Endothelial cell (in vitro differentiated cells): ENCODE results near the gene DLEC1. TPM values are rescaled to one million over a fixed set of nuclear protein-coding genes. Genes with fewer than 3 reads are reported as not detected.

ENCODE experiments used
- DNase-seq: peaks from one replicate; pipeline ENCODE4 v3.0.0; 2021; ENCODE audit warnings: low spot score
- H3K27ac Mint-ChIP-seq: one replicate; pipeline ENCODE4 v1.8.0; 2021; ENCODE audit warnings: mixed read lengths, inconsistent platforms; ENCODE audit not compliant: unreplicated experiment
- H3K27me3 Mint-ChIP-seq: one replicate; pipeline ENCODE4 v1.8.0; 2021; ENCODE audit warnings: mild to moderate bottlenecking, moderate library complexity, mixed read lengths, inconsistent platforms; ENCODE audit not compliant: unreplicated experiment
- H3K36me3 Mint-ChIP-seq: one replicate; pipeline ENCODE4 v1.8.0; 2021; ENCODE audit warnings: mild to moderate bottlenecking, low read depth, mixed read lengths, inconsistent platforms; ENCODE audit not compliant: unreplicated experiment
- H3K4me1 Mint-ChIP-seq: one replicate; pipeline ENCODE4 v1.8.0; 2021; ENCODE audit warnings: mild to moderate bottlenecking, mixed read lengths, inconsistent platforms; ENCODE audit not compliant: unreplicated experiment
- H3K4me3 Mint-ChIP-seq: one replicate; pipeline ENCODE4 v1.8.0; 2021; ENCODE audit warnings: mild to moderate bottlenecking, mixed read lengths, inconsistent platforms; ENCODE audit not compliant: unreplicated experiment
- H3K9me3 Mint-ChIP-seq: one replicate; pipeline ENCODE4 v1.8.0; 2021; ENCODE audit warnings: mixed read lengths, inconsistent platforms; ENCODE audit not compliant: unreplicated experiment
- total RNA-seq: library from RNA; stranded (reverse); fragmentation: NEBNext Ultra II Directional; extraction: Animal tissue kit (Norgen Biotek cat#: 25700); gene quantifications from one replicate; pipeline ENCODE4 v1.2.1, GENCODE V29; 2021; ENCODE audit not compliant: unreplicated experiment
- TF ChIP-seq, protein P1 (sequence below): fragments of 200-600 bp; sonication (generic); IDR thresholded peaks from one replicate; pipeline ENCODE4 v1.5.0; 2021; ENCODE audit warnings: antibody characterized with exemption; ENCODE audit not compliant: unreplicated experiment

Gene DLEC1
- total RNA-seq, 1 donor from 2014 or later = 0.62 TPM

DNA sequence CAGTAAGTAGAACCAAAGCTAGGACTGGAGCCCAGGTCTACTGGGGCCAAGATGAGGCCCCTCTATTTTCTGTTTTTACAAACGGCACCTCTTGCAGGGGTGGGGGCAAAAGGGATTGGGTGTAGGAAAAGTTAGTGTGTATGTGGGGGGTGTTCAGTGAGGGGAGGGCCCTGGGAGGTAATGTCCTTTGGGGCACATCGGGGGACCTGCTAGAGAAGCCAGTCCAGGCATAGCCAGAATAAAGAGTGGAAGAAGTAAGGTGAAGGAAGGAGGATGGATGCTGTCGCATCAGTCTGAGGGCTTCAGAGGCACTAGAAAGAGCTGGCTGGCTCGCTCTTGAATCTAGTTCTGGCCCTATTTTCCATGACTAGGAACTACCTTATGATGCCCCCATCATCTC, 12.2 kb upstream of the DLEC1 start:
- H3K4me3 Mint-ChIP-seq = no peak overlapping the region
- no peak overlapping the region for H3K27ac Mint-ChIP-seq

GRCh38 chr3:38027466-38028465, 11.2 kb upstream of the DLEC1 start:
- peaks cover 7% of the 10 kb centered on the region for H3K36me3 Mint-ChIP-seq
- H3K27me3 Mint-ChIP-seq = peaks cover 43% of the 10 kb centered on the region
- H3K4me3 Mint-ChIP-seq = peak overlapping the region; percentile 87
- TF ChIP-seq, protein P1, sequence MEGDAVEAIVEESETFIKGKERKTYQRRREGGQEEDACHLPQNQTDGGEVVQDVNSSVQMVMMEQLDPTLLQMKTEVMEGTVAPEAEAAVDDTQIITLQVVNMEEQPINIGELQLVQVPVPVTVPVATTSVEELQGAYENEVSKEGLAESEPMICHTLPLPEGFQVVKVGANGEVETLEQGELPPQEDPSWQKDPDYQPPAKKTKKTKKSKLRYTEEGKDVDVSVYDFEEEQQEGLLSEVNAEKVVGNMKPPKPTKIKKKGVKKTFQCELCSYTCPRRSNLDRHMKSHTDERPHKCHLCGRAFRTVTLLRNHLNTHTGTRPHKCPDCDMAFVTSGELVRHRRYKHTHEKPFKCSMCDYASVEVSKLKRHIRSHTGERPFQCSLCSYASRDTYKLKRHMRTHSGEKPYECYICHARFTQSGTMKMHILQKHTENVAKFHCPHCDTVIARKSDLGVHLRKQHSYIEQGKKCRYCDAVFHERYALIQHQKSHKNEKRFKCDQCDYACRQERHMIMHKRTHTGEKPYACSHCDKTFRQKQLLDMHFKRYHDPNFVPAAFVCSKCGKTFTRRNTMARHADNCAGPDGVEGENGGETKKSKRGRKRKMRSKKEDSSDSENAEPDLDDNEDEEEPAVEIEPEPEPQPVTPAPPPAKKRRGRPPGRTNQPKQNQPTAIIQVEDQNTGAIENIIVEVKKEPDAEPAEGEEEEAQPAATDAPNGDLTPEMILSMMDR = no peak
- no peak for DNase-seq
- peaks cover 4% of the 10 kb centered on the region for H3K4me1 Mint-ChIP-seq
- H3K9me3 Mint-ChIP-seq = no peaks in the 10 kb centered on the region
- no peak overlapping the region for H3K27ac Mint-ChIP-seq

More for the DNA sequence above, 12.2 kb upstream of the DLEC1 start:
- Mint-ChIP-seq H3K9me3 (no peaks in the 10 kb centered on the region), H3K36me3 (peaks cover 7% of the 10 kb centered on the region), H3K4me1 (peaks cover 4% of the 10 kb centered on the region), H3K27me3 (peaks cover 43% of the 10 kb centered on the region)
- TF ChIP-seq, protein P1 = no peak
- DNase-seq = no peak

DNA sequence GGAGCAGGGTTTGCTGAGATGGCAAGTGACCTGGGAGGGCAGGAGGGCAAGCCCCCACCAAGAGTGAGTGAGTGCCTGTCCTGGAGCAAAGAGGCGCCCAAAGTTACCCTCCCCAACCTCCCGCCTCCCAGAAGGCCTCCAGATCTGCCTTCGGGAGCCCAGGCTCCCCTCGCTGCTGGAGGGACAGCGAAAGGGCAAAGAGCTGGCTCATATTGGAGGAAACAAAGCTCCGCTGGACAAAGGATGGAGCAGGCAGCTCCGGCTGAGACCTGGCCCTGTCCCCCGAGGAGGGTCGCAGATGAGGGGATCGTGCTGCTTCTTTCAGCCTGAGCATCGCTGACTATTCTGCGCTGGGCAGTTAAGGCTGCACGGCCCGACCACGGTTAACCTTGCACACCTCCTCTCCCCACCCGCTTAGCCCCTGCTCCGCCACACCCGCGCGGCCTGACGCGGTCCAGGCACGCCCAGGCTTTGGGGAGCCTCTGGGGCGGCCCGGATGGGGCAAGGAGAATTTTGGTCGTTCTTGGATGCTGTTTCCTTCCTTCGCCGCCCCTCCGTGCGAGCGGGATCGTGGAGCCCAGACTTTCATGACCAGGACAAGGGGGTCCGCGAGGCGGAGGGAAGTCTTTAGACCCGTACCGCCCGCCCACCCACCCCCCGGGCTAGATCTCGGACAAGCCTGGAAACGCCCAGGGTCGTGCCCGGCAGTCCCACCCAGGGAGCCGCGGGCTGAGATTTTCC, 10.2 kb upstream of the DLEC1 start:
- peaks cover 5% of the 10 kb centered on the region for H3K36me3 Mint-ChIP-seq
- TF ChIP-seq, protein P1 = no peak
- no peaks in the 10 kb centered on the region for H3K9me3 Mint-ChIP-seq
- peak overlapping the region; percentile 87 for H3K4me3 Mint-ChIP-seq
- H3K4me1 Mint-ChIP-seq = peaks cover 1% of the 10 kb centered on the region
- no peak for DNase-seq
- peaks cover 37% of the 10 kb centered on the region for H3K27me3 Mint-ChIP-seq
- H3K27ac Mint-ChIP-seq = no peak overlapping the region

GRCh38 chr3:38029400-38030125, 9.4 kb upstream of the DLEC1 start, which contains the start of gene PLCD1:
PLCD1 (minus strand) TSS chr3:38029642; CDS start chr3:38029539, 103 bp downstream.
- Mint-ChIP-seq H3K27me3 (peaks cover 35% of the 10 kb centered on the region), H3K9me3 (no peaks in the 10 kb centered on the region), H3K4me3 (peak within 1 kb of the TSS; percentile 87), H3K4me1 (no peaks in the 10 kb centered on the region), H3K36me3 (peaks cover 3% of the 10 kb centered on the region), H3K27ac (no peak within 1 kb of the TSS)
- TF ChIP-seq, protein P1 = no peak
- DNase-seq = peak; percentile 62
